ENCODE data around the gene LRRC59.

DNA sequence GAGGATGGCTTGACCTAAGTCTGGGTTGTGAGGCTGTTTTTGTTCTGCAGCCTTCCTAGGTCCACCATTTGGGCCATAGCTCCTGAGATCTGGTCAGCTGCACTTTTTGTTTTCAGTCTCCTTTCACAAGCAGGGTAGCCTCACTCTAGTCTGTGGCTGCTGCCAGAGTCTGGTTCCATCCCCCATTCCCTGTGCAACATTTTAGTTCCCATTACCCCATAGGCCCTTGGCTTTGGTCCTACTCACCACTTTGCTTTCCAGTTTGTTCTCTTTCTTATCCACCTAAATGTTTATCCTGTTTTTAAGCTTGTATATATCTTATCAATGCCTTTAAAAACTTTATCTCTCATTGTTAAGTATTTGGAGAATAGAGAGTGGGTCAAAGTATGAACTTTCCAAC, 57.9 kb downstream of the LRRC59 start:
- TF ChIP-seq CTCF (IDR thresholded peaks at IDR 0.05; ENCODE audit: low read depth, low read length), result no peak
- TF ChIP-seq MAX (IDR thresholded peaks at IDR 0.05; ENCODE audit: low read depth, low read length), result no peak
- TF ChIP-seq POLR2A (IDR thresholded peaks at IDR 0.05; ENCODE audit: extremely low read depth, insufficient read length), result no peak
- TF ChIP-seq MYC (IDR thresholded peaks at IDR 0.05; ENCODE audit: low read depth, low read length), result no peak
